HepG2 (cell line): Measurements from ENCODE around the gene DOK4. TPM values are rescaled to one million over a fixed set of nuclear protein-coding genes. Genes with fewer than 3 reads are reported as not detected.

Experiments
- ATAC-seq: fragments of 200-7000 bp; cut with Tn5 transposase; 3 replicates; pipeline ENCODE4 v1.9.1; 2020; ENCODE audit warnings: mild to moderate bottlenecking, moderate library complexity
- BruUV-seq: library from RNA; stranded (reverse); fragments of 400-500 nt; replicated peaks from 2 replicates; lab custom pipeline; 2021; lab: Mats Ljungman, UMichigan
- CTCF ChIA-PET: fragments of 300-600 bp; formaldehyde crosslinking; extraction: SDS; loops from one replicate; lab custom pipeline; 2021; ENCODE audit warnings: low total read pairs, inconsistent platforms, low intra/inter-chr PET ratio; lab: Yijun Ruan, JAX
- POLR2A ChIA-PET: fragments of 350-600 bp; sonication (Branson Sonifier 250); formaldehyde crosslinking; loops from one replicate; lab custom pipeline; 2020; ENCODE audit warnings: antibody characterized with exemption, inconsistent platforms; lab: Yijun Ruan, JAX
- DNase-seq: peaks from one replicate; pipeline ENCODE4 v3.0.0-alpha.2; 2015; ENCODE audit warnings: low spot score
- FAIRE-seq: peaks from 3 replicates; lab custom pipeline; 2011; peaks lifted over from hg19 to GRCh38; lab: Jason Lieb, UNC
- H2AFZ ChIP-seq: one replicate; pipeline ENCODE4 v1.6.1; 2011; ENCODE audit warnings: low read length, inconsistent platforms
- H3K27ac ChIP-seq: fragments of 300-600 bp; 3 replicates; pipeline ENCODE4 v1.8.0; 2011; ENCODE audit warnings: mixed run types, mild to moderate bottlenecking, mixed read lengths, low read length, inconsistent platforms; ENCODE audit not compliant: insufficient read depth; ENCODE audit errors: extremely low read length
- H3K27me3 ChIP-seq, 2 experiments: fragments of 200-600 bp in 1 of 2; 2 replicates in 1 of 2; 3 replicates in 1 of 2; pipeline versions ENCODE4 v1.6.0 to v1.8.0; 2011; ENCODE audit warnings: low read length in 2 of 2, mild to moderate bottlenecking in 2 of 2, moderate library complexity in 2 of 2, inconsistent platforms in 1 of 2; ENCODE audit not compliant: insufficient read depth in 2 of 2, control insufficient read depth in 1 of 2
- H3K36me3 ChIP-seq, 2 experiments: fragments of 200-600 bp in 1 of 2; replicated peaks in 1 of 2; 2 replicates in 1 of 2; 3 replicates in 1 of 2; pipeline versions ENCODE4 v1.5.1 to v1.8.0; 2011; ENCODE audit warnings: low read length in 2 of 2, inconsistent platforms in 1 of 2; ENCODE audit not compliant: insufficient read depth in 2 of 2, control insufficient read depth in 1 of 2
- H3K4me1 ChIP-seq: 2 replicates; pipeline ENCODE4 v1.5.1; 2012; ENCODE audit warnings: low read length, inconsistent platforms; ENCODE audit not compliant: insufficient read depth
- H3K4me2 ChIP-seq: 2 replicates; pipeline ENCODE4 v1.6.0; 2011; ENCODE audit warnings: low read depth, low read length, inconsistent platforms
- H3K4me3 ChIP-seq, 3 experiments: fragments of 200-600 bp in 1 of 3; sonication (generic), shearing (Covaris generic) in 1 of 3; replicated peaks in 1 of 3; 2 replicates each; pipeline ENCODE4 v1.5.1; 2011 to 2016; ENCODE audit warnings: low read length in 3 of 3, inconsistent platforms in 2 of 3, low read depth in 2 of 3, mild to moderate bottlenecking in 2 of 3, control low read depth in 1 of 3, mixed read lengths in 1 of 3; ENCODE audit not compliant: insufficient read depth in 1 of 3
- H3K79me2 ChIP-seq: one replicate; pipeline ENCODE4 v1.6.1; 2011; ENCODE audit warnings: low read length, inconsistent platforms; ENCODE audit not compliant: insufficient read depth
- H3K9ac ChIP-seq: 2 replicates; pipeline ENCODE4 v1.6.0; 2011; ENCODE audit warnings: mild to moderate bottlenecking, low read depth, low read length, inconsistent platforms; ENCODE audit not compliant: insufficient read depth
- H3K9me3 ChIP-seq: 2 replicates; pipeline ENCODE4 v1.5.1; 2012; ENCODE audit warnings: mild to moderate bottlenecking, low read length
- H4K20me1 ChIP-seq: 2 replicates; pipeline ENCODE4 v1.6.0; 2011; ENCODE audit warnings: inconsistent platforms, mild to moderate bottlenecking, low read length, moderate library complexity; ENCODE audit not compliant: insufficient read depth
- GABPB1 ChIP-seq: IDR thresholded peaks from 2 replicates; pipeline ENCODE4 v1.6.1; 2016; ENCODE audit warnings: mild to moderate bottlenecking, missing genetic modification reagents, moderate library complexity, missing compliant biosample characterization
- NRL ChIP-seq: sonication (generic); formaldehyde crosslinking; IDR thresholded peaks from 2 replicates; pipeline ENCODE4 v1.5.0; 2020; ENCODE audit warnings: missing genetic modification reagents, mild to moderate bottlenecking, moderate library complexity, borderline replicate concordance
- RXRA ChIP-seq: sonication (generic); formaldehyde crosslinking; IDR thresholded peaks from 2 replicates; pipeline ENCODE4 v1.5.1; 2020; ENCODE audit warnings: missing genetic modification reagents
- TIGD3 ChIP-seq: sonication (generic); formaldehyde crosslinking; IDR thresholded peaks from 2 replicates; pipeline ENCODE4 v1.5.1; 2020; ENCODE audit warnings: mild to moderate bottlenecking, missing genetic modification reagents, borderline replicate concordance
- ZNF251 ChIP-seq: sonication (generic); formaldehyde crosslinking; IDR thresholded peaks from 2 replicates; pipeline ENCODE4 v1.9.0; 2021; ENCODE audit warnings: mild to moderate bottlenecking, missing genetic modification reagents
- ZNF430 ChIP-seq: sonication (generic); formaldehyde crosslinking; IDR thresholded peaks from 2 replicates; pipeline ENCODE4 v1.9.0; 2021; ENCODE audit warnings: mild to moderate bottlenecking, missing genetic modification reagents
- WGBS: methylation state at CpG from one replicate; pipeline ENCODE4 v1.1.6; 2017; ENCODE audit warnings: low lambda C conversion rate; 5-methylcytosine and 5-hydroxymethylcytosine counted together
- in situ Hi-C: cut with HindIII; loops from 2 replicates; pipeline ENCODE4 v1.10.0; 2017; ENCODE audit warnings: low pct_unique_long_range_greater_than_20kb; ENCODE audit not compliant: extremely low pct_ligation_motif_present
- intact Hi-C: fragments of 100-400 bp; cut with micrococcal nuclease; formaldehyde crosslinking; loops from one replicate; pipeline ENCODE4 v1.10.0; 2022; ENCODE audit not compliant: unreplicated experiment
- polyA plus RNA-seq, 8 experiments: library from polyadenylated mRNA; depleted of rRNA in 3 of 8; stranded (reverse) in 7 of 8; unstranded in 1 of 8; fragments of >200 nt; fragmentation: Illumina TruSeq in 4 of 8; extraction: Trizol in 4 of 8; gene quantifications; 2 replicates each; pipeline versions ENCODE4 v1.2.1 to v1.2.3, GENCODE V29; 2011 to 2016; ENCODE audit warnings: low read depth in 4 of 8, missing spikeins in 1 of 8, mixed read lengths in 1 of 8; ENCODE audit not compliant: insufficient read depth in 1 of 8
- total RNA-seq, 5 experiments: library from RNA; depleted of rRNA; stranded (reverse); fragments of >200 nt; fragmentation: Illumina TruSeq; extraction: Trizol; gene quantifications; 2 replicates each; pipeline ENCODE4 v1.2.3, GENCODE V29; 2016; ENCODE audit warnings: low read depth in 1 of 5
- TF ChIP-seq, protein P1 (sequence below): sonication (generic); formaldehyde crosslinking; IDR thresholded peaks from 2 replicates; pipeline ENCODE4 v1.4.0; 2020; ENCODE audit warnings: missing genetic modification reagents

The DOK4 gene
- total and polyA plus RNA-seq, 2 of the 13 experiments (the other 11 are each of a cell fraction or from before 2014, with no cell fraction given): 52.7 to 70.0 TPM

- DNase-seq (no peak), FAIRE-seq (no peak), ATAC-seq (0 out of 3 replicates have a peak, but pooled peaks have one; percentile 1)
- POLR2A ChIA-PET: interaction anchor here (0.8 to 0.9 kb wide), 3 partner anchors 63 to 163 kb away, joined by 3 read pairs; partner anchors contain the start of genes CIAPIN1, COQ9 and CX3CL1
- TF ChIP-seq RXRA (0 out of 2 replicates have a peak, but pooled peaks have one; percentile 4), ZNF251 (CRISPR knock-in tag) (no peak), NRL (CRISPR knock-in tag) (peak; percentile 50; the same call in 1 of the 2 replicates), ZNF430 (CRISPR knock-in tag) (0 out of 2 replicates have a peak, but pooled peaks have one; percentile 37), TIGD3 (CRISPR knock-in tag) (no peak), GABPB1 (0 out of 2 replicates have a peak, but pooled peaks have one; percentile 19)
- TF ChIP-seq, protein P1, sequence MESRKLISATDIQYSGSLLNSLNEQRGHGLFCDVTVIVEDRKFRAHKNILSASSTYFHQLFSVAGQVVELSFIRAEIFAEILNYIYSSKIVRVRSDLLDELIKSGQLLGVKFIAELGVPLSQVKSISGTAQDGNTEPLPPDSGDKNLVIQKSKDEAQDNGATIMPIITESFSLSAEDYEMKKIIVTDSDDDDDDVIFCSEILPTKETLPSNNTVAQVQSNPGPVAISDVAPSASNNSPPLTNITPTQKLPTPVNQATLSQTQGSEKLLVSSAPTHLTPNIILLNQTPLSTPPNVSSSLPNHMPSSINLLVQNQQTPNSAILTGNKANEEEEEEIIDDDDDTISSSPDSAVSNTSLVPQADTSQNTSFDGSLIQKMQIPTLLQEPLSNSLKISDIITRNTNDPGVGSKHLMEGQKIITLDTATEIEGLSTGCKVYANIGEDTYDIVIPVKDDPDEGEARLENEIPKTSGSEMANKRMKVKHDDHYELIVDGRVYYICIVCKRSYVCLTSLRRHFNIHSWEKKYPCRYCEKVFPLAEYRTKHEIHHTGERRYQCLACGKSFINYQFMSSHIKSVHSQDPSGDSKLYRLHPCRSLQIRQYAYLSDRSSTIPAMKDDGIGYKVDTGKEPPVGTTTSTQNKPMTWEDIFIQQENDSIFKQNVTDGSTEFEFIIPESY (CRISPR knock-in tag): peak; percentile 95
- Histone ChIP-seq H4K20me1 (no peaks in the 10 kb centered on the region), H3K4me2 (peak overlapping the region; percentile 99), H3K79me2 (no peaks in the 10 kb centered on the region), H3K9me3 (no peaks in the 10 kb centered on the region), H3K36me3 (no peaks in the 10 kb centered on the region), H2AFZ (no peak overlapping the region), H3K4me1 (peaks cover 69% of the 10 kb centered on the region), H3K4me3 (peak overlapping the region in 2 of 3 experiments; percentile 69 to 82; a peak in 4 of 6 replicates), H3K9ac (no peak overlapping the region), H3K27ac (no peak overlapping the region), H3K27me3 (peaks cover 1 to 34% of the 10 kb centered on the region in 2 experiments)
- WGBS: 13% methylated on average over 3 of the region's 13 CpGs
- in situ Hi-C loops (no loop called here), intact Hi-C loops (no loop called here)
- CTCF ChIA-PET: no interaction called here
- BruUV-seq: no TSS peak
Observed at GRCh38 chr16:57534881-57535658, 48.8 kb upstream of the DOK4 start.
